Measurements from ENCODE around the gene SERTAD1. TPM values are rescaled to one million over a fixed set of nuclear protein-coding genes. Genes with fewer than 3 reads are reported as not detected.

The SERTAD1 gene
- total RNA-seq, 1 donor from 2014 or later, result 20.2 TPM

GRCh38 chr19:40380199-40381037 is 45.4 kb downstream of the SERTAD1 start:
- DNase-seq (ENCODE audit: low spot score), result no peak

GRCh38 chr19:40379446-40380198 is 46.2 kb downstream of the SERTAD1 start:
- no peak for DNase-seq (ENCODE audit: low spot score)

DNA sequence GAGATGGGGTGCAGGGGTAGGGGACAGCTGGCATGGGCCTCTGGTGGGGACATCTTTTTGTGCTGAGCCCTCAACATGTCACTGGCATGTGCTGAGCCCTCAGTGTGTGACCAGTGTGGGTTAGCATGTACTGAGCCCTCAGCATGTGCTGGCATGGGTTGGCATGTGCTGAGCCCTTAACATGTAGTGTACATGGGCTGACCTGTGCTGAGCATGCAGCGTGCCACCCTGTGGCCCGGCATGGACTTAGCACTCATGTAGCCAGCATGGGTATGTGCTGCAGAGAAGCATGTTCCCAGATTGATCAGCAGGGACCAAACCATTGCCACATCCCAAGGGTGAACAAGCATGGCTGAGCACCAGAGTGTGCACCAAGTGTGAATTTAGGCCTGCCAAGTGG is 47.3 kb downstream of the SERTAD1 start:
- DNase-seq (ENCODE audit: low spot score), result no peak

DNA sequence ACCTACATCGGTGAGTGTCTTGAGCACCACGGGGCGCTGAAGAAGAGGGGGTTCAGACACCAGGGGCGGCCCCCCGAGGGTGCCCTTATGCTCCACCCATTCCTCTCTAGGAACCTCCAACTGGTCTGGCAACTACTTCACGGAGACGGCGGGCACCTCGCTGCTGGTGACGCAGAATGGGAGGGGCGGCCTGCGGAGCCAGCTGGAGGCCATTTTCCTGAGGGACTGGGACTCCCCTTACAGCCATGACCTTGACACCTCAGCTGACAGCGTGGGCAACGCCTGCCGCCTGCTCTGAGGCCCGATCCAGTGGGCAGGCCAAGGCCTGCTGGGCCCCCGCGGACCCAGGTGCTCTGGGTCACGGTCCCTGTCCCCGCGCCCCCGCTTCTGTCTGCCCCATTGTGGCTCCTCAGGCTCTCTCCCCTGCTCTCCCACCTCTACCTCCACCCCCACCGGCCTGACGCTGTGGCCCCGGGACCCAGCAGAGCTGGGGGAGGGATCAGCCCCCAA is 47.9 kb downstream of the SERTAD1 start:
- DNase-seq (ENCODE audit: low spot score), result no peak

DNA sequence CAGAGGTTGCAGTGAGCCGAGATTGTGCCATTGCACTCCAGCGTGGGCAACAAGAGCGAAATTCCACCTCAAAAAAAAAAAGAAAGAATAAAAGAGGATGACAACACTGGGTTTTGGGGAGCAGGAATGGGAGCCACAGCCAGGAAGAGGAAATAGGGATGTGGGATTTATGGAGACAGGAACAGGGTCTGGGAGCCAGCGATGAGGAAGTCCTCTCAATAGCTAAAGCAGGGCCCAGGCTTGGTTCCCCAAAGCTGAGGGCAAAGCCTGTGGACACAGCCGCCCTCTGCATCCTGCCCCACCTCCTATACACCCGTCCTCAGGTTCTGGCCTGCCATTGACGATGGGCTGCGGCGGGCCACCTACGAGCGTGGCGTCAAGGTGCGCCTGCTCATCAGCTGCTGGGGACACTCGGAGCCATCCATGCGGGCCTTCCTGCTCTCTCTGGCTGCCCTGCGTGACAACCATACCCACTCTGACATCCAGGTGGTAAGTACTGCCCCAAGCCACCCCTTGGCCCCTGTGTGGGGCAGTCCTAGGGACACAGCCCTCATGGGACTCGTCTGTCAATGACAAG is 49.4 kb downstream of the SERTAD1 start:
- DNase-seq (ENCODE audit: low spot score), result no peak

DNA sequence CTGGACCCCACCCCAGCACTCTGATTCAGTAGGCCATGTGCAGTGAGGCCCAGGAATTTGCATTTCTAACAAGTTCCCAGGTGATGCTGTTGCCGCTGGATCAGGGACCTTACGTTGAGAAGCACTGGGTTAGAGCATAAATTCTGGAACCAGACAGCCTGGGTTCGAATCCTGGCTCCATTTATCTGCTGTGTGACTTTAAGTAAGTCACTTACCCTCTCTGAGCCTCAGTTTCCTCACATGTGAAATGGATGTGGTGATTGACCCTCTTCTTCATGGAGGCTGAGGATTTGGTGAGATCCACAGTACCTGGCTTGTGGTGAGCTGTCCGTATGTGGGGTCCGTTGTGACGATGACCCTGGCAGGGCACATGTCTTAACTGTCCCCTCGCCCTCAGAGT is 51.7 kb downstream of the SERTAD1 start:
- no peak for DNase-seq (ENCODE audit: low spot score)

DNA sequence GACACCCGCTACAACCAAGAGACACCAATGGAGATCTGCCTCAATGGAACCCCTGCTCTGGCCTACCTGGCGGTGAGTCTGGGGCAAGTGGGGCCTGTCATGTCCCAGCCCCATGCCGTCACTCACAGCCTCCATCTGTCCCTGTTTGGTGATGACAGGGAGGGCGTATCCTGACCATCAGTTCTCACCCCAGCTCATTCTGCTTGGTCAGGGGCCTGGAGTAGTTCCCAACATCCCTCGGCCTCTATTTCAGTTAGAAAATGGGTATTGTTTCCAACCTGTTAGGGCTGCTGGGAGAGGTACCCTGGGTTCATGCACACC is 54.0 kb downstream of the SERTAD1 start:
- no peak for DNase-seq (ENCODE audit: low spot score)

Other genes starting within 250 kb of the SERTAD1 start
- 18.0 TPM for gene MAP3K10, start 234.6 kb downstream of the SERTAD1 start, total RNA-seq
- not detected for gene TTC9B, start 207.6 kb downstream of the SERTAD1 start, total RNA-seq
- gene CCNP, start 199.3 kb downstream of the SERTAD1 start, total RNA-seq, result 0.39 TPM
- 189 TPM for gene AKT2, start 140.6 kb downstream of the SERTAD1 start, total RNA-seq
- 13.0 TPM for gene C19orf47, start 77.6 kb downstream of the SERTAD1 start, total RNA-seq
- gene PLD3, start 77.3 kb downstream of the SERTAD1 start, total RNA-seq, result 275 TPM
- 0.29 TPM for gene HIPK4, start 35.8 kb downstream of the SERTAD1 start, total RNA-seq
- gene PRX, start 12.6 kb downstream of the SERTAD1 start, total RNA-seq, result 2.3 TPM
- gene SERTAD3, start 18.3 kb upstream of the SERTAD1 start, total RNA-seq, result 40.7 TPM
- gene BLVRB, start 39.8 kb upstream of the SERTAD1 start, total RNA-seq, result 141 TPM
- 6.1 TPM for gene SPTBN4, start 41.0 kb upstream of the SERTAD1 start, total RNA-seq
- gene SHKBP1, start 150.9 kb upstream of the SERTAD1 start, total RNA-seq, result 54.3 TPM
- gene LTBP4, start 175.4 kb upstream of the SERTAD1 start, total RNA-seq, result 217 TPM

Data from mesenteric fat pad (tissue), 1 donor.